Ascending aorta (tissue), 2 donors: ENCODE results near the gene NATD1. TPM values are rescaled to one million over a fixed set of nuclear protein-coding genes. Genes with fewer than 3 reads are reported as not detected.

Experiments used
- DNase-seq, 2 donors: peaks; one replicate each; pipeline ENCODE4 v3.0.0-alpha.2; 2019; ENCODE audit warnings: low spot score in 2 of 2
- H3K27ac ChIP-seq, 2 donors: fragments of 200-600 bp; sonication (generic); one replicate each; pipeline ENCODE4 v1.5.1; 2016 to 2017; ENCODE audit warnings: mild to moderate bottlenecking in 1 of 2
- H3K27me3 ChIP-seq: fragments of 200-600 bp; sonication (generic); one replicate; pipeline ENCODE4 v1.5.1; 2017
- H3K36me3 ChIP-seq, 2 donors: fragments of 200-600 bp; sonication (generic); one replicate each; pipeline ENCODE4 v1.5.1; 2016
- H3K4me1 ChIP-seq, 2 donors: fragments of 200-600 bp; sonication (generic); one replicate each; pipeline ENCODE4 v1.5.1; 2016 to 2017; ENCODE audit warnings: mild to moderate bottlenecking in 1 of 2
- H3K4me3 ChIP-seq, 2 donors: fragments of 200-600 bp; sonication (generic); one replicate each; pipeline ENCODE4 v1.5.1; 2016 to 2017; ENCODE audit warnings: mild to moderate bottlenecking in 1 of 2
- H3K9me3 ChIP-seq, 2 donors: fragments of 200-600 bp; sonication (generic); one replicate each; pipeline ENCODE4 v1.5.1; 2016
- intact Hi-C: fragments of 100-400 bp; cut with DNase I; formaldehyde crosslinking; loops from one replicate; pipeline ENCODE4 v1.15.1; 2023
- total RNA-seq: library from RNA; depleted of rRNA; stranded (reverse); fragments of >200 nt; gene quantifications from one replicate; pipeline ENCODE4 v1.1.0, GENCODE V29; 2016
- TF ChIP-seq, protein P1 (sequence below), 3 experiments: fragments of 200-600 bp in 2 of 3; fragments of 450-650 bp in 1 of 3; sonication (generic) in 2 of 3; IDR thresholded peaks; one replicate each; pipeline ENCODE4 v1.5.1; 2016 to 2019; ENCODE audit warnings: antibody characterized with exemption in 3 of 3, mild to moderate bottlenecking in 1 of 3, moderate library complexity in 1 of 3

Gene NATD1
- total RNA-seq, 1 donor from 2014 or later, result 13.4 TPM

DNA sequence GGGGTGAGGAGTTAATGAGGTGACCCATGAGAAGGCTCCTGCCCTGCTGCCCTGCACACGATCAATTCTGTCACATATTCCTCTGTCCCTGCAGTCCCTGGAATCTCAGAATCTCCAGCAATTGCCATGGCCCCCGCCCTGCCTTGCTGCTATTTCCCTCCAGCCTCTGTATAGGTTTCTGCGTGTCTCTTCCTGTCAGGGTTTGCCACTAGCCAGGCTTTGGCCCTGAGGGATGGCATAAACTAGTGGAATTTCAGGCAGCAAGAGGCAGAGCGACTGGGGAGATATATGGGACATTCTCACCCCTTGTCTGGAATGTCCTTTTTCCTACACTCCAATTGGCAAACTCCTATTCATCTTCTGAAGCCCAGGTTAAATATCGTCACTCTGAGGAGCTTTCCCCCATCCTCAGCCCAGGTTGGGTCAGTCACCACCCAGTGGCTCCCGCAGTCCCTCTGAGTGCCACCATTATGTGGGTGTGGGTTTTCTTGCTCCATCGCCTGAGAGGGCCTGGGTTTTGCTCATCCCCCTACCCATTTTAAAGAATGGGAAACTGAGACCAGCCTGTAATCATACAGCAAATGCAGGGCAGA, 15.5 kb upstream of the NATD1 start:
- TF ChIP-seq, protein P1, sequence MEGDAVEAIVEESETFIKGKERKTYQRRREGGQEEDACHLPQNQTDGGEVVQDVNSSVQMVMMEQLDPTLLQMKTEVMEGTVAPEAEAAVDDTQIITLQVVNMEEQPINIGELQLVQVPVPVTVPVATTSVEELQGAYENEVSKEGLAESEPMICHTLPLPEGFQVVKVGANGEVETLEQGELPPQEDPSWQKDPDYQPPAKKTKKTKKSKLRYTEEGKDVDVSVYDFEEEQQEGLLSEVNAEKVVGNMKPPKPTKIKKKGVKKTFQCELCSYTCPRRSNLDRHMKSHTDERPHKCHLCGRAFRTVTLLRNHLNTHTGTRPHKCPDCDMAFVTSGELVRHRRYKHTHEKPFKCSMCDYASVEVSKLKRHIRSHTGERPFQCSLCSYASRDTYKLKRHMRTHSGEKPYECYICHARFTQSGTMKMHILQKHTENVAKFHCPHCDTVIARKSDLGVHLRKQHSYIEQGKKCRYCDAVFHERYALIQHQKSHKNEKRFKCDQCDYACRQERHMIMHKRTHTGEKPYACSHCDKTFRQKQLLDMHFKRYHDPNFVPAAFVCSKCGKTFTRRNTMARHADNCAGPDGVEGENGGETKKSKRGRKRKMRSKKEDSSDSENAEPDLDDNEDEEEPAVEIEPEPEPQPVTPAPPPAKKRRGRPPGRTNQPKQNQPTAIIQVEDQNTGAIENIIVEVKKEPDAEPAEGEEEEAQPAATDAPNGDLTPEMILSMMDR (IDR thresholded peaks at IDR 0.05), result no peak
- no peak overlapping the region for H3K4me3 ChIP-seq
- H3K27me3 ChIP-seq, result no peaks in the 10 kb centered on the region
- H3K9me3 ChIP-seq, result no peaks in the 10 kb centered on the region
- DNase-seq, result no peak
- H3K27ac ChIP-seq, result no peak overlapping the region
- H3K4me1 ChIP-seq, result no peaks in the 10 kb centered on the region
- intact Hi-C loops, result no loop called here
- no peaks in the 10 kb centered on the region for H3K36me3 ChIP-seq

DNA sequence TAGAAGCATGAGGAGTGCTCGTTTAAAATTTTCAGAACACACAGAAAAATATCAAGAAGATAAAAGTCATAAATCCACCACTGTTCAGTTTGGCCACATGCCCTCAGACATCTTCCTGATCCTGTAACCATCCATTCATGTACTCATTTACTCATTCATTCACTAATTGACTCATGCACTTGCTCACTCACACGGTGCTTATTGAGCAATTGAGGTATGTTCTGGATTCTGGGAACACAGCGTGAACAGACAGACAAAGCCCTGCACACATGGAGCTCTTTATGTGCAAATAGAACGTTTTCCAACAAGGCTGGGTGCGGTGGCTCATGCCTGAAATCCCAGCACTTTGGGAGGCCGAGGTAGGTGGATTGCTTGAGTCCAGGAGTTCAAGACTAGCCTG, 10.2 kb upstream of the NATD1 start:
- H3K36me3 ChIP-seq, result no peaks in the 10 kb centered on the region
- DNase-seq, result no peak
- H3K4me1 ChIP-seq, result peaks cover 0 to 7% of the 10 kb centered on the region in 2 donors
- no peak overlapping the region for H3K27ac ChIP-seq
- TF ChIP-seq, protein P1 (IDR thresholded peaks at IDR 0.05), result no peak
- H3K27me3 ChIP-seq, result no peaks in the 10 kb centered on the region
- H3K4me3 ChIP-seq, result no peak overlapping the region
- intact Hi-C loops, result no loop called here
- H3K9me3 ChIP-seq, result no peaks in the 10 kb centered on the region

DNA sequence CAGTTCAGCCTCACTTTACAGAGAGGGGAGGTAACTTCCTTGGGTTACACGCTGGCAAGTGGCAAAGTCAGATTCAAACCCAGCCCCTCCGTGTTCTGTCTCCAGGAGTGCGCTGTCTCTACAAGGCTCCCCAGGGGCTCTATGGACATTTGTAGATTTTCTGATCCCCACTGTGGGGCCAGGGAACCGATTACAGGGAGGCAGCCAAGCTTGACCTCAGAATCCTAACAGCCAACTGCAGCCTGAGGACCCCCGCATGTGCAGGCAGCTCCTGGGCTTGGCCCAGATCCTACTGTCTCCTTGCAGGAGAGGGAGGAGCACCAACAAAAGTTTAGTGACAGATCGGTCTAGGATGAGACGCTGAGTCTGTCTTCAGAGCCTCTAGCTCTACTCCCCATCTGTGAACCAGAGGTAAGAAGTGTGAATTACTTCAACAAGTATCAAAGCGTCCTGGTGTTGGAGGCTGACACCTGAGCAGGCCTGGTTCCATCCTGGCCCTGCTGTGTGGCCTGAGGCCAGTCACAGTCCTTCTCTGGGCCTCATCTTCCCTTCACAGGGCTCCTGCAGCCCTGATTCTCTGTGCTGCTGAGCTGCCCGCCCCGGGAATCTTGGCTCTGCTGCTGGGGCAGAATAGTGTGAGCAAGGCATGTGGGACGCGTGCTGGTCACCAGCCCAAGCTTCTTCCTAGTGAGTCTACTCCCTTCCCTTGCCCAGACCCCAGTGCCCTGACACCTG, 9.2 kb upstream of the NATD1 start:
- Histone ChIP-seq H3K27ac (no peak overlapping the region), H3K9me3 (no peaks in the 10 kb centered on the region), H3K4me1 (peaks cover 0 to 7% of the 10 kb centered on the region in 2 donors), H3K27me3 (no peaks in the 10 kb centered on the region), H3K4me3 (no peak overlapping the region), H3K36me3 (no peaks in the 10 kb centered on the region)
- TF ChIP-seq, protein P1 (IDR thresholded peaks at IDR 0.05), result no peak
- DNase-seq, result no peak
- intact Hi-C loops, result no loop called here

DNA sequence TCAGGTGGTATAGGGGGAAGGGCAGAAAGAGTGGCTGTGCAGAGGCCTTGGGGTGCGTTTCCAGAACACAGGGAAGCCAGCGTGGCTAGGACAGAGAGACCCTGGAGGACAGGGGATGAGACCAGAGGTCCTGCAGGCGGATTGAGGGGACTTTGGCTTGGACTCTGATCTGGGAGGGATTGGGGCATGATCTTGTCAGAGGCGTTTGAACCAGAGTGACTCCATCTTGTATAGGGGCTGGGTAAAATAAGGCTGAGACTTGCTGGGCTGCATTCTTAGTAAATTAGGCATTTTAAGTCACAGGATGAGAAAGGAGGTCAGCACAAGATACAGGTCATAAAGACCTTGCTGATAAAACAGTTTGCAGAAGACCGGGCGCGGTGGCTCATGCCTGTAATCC, 5.4 kb upstream of the NATD1 start:
- H3K27ac ChIP-seq, result no peak overlapping the region
- TF ChIP-seq, protein P1 (IDR thresholded peaks at IDR 0.05), result no peak
- intact Hi-C loops, result loop anchor here (10.0 kb wide), 2 partner anchors 56 to 214 kb away; partner anchors contain the start of gene USP22
- H3K27me3 ChIP-seq, result no peaks in the 10 kb centered on the region
- H3K4me1 ChIP-seq, result peaks cover 0 to 11% of the 10 kb centered on the region in 2 donors
- no peak overlapping the region for H3K4me3 ChIP-seq
- H3K9me3 ChIP-seq, result no peaks in the 10 kb centered on the region
- DNase-seq, result no peak
- no peaks in the 10 kb centered on the region for H3K36me3 ChIP-seq

DNA sequence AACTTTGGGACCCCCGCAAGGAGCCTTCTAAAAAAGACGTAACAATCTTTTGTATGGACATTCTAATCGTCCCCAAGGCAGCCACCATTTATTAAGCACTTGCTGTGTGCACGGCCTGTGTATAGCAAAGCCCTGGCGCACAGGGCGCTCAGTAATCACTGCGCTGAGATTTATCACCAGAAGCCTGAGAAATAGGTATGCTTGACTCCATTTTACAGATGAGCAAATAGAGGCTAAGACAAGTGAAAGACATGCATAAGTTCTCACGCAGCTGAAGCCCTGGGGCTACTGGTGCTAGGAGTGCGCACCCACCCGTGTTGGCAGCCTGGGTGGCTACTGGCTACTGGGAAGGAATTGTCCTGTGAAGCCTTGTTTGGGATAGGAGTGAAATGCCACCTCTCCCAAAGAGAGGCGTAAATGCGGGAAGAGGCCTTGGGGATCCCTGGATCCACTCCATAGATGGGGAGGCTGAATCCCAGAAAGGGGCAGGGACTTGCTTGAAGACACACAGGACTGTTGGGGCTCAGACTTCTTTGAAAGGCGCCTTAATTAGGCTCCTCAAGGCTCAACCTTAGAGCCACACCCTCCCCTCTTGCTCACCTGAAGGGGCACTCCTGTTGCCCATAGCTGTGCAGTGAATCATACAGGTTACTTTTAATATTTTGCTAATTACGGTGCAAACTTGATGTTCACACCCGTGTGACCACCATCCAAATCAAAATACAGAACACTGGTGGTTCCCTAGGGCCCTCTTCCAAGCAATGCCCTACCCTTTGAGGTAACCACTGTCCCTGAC, 634 bp upstream of the NATD1 start:
- intact Hi-C loops, result loop anchor here (1.0 to 10.0 kb wide), 6 partner anchors 21 to 209 kb away; partner anchors contain the start of genes DHRS7B, TMEM11 and USP22
- DNase-seq, result no peak
- peaks cover 16 to 27% of the 10 kb centered on the region in 2 donors for H3K4me1 ChIP-seq
- no peaks in the 10 kb centered on the region for H3K36me3 ChIP-seq
- TF ChIP-seq, protein P1 (IDR thresholded peaks at IDR 0.05), result no peak
- peak overlapping the region; percentile 43 to 59 for H3K27ac ChIP-seq
- H3K27me3 ChIP-seq, result no peaks in the 10 kb centered on the region
- H3K9me3 ChIP-seq, result no peaks in the 10 kb centered on the region
- H3K4me3 ChIP-seq, result peak overlapping the region; percentile 50 to 86
